T-helper 2 cell treated with Interferon-gamma antibody and Interleukin-4, amounts not matched to agents 100 ng/mL and 5 ng/mL, for 36 hours (primary cell): ENCODE data around the gene DSCAM. TPM values are rescaled to one million over a fixed set of nuclear protein-coding genes. Genes with fewer than 3 reads are reported as not detected.
"Not testable (repeated sequence)": the region's sequence is repeated elsewhere in the genome, so short reads cannot be mapped to it uniquely, and the experiment has no call there.

Experiments used
- intact Hi-C: fragments of 100-400 bp; cut with micrococcal nuclease; formaldehyde crosslinking; loops from one replicate; pipeline ENCODE4 v1.15.1; 2023
- total RNA-seq: library from RNA; stranded (reverse); gene quantifications from 2 replicates; pipeline ENCODE4 v1.2.3, GENCODE V29; 2022

Gene DSCAM
- total RNA-seq, 1 donor from 2014 or later, result not detected

- intact Hi-C loops, result no loop called here
Observed at GRCh38 chr21:40331804-40332203, 515.2 kb downstream of the DSCAM start.

GRCh38 chr21:40331172-40331571 lies 515.8 kb downstream of the DSCAM start:
- intact Hi-C loops, result no loop called here

- intact Hi-C loops, result no loop called here
Observed at GRCh38 chr21:40324389-40324788, 522.6 kb downstream of the DSCAM start.

GRCh38 chr21:40320718-40321117 lies 526.2 kb downstream of the DSCAM start:
- intact Hi-C loops, result not testable (repeated sequence)

GRCh38 chr21:40318371-40318770 lies 528.6 kb downstream of the DSCAM start:
- intact Hi-C loops, result no loop called here

GRCh38 chr21:40316104-40316503 lies 530.9 kb downstream of the DSCAM start:
- intact Hi-C loops, result no loop called here

- intact Hi-C loops, result no loop called here
Observed at GRCh38 chr21:40315626-40316025, 531.3 kb downstream of the DSCAM start.

- intact Hi-C loops, result no loop called here
Observed at GRCh38 chr21:40313260-40313659, 533.7 kb downstream of the DSCAM start.

- intact Hi-C loops, result no loop called here
Observed at GRCh38 chr21:40300300-40300699, 546.7 kb downstream of the DSCAM start.

- intact Hi-C loops, result no loop called here
Observed at GRCh38 chr21:40299451-40299850, 547.5 kb downstream of the DSCAM start.

GRCh38 chr21:40294345-40294744 lies 552.6 kb downstream of the DSCAM start:
- intact Hi-C loops, result no loop called here

GRCh38 chr21:40291560-40291959 lies 555.4 kb downstream of the DSCAM start:
- intact Hi-C loops, result no loop called here

GRCh38 chr21:40284409-40284808 lies 562.5 kb downstream of the DSCAM start:
- intact Hi-C loops, result no loop called here

GRCh38 chr21:40282912-40283886 lies 563.8 kb downstream of the DSCAM start:
- intact Hi-C loops, result no loop called here

- intact Hi-C loops, result no loop called here
Observed at GRCh38 chr21:40278345-40278744, 568.6 kb downstream of the DSCAM start.

- intact Hi-C loops, result no loop called here
Observed at GRCh38 chr21:40276001-40276400, 571.0 kb downstream of the DSCAM start.

- intact Hi-C loops, result no loop called here
Observed at GRCh38 chr21:40272037-40272436, 574.9 kb downstream of the DSCAM start.

- intact Hi-C loops, result no loop called here
Observed at GRCh38 chr21:40271164-40271563, 575.8 kb downstream of the DSCAM start.

- intact Hi-C loops, result no loop called here
Observed at GRCh38 chr21:40270047-40270446, 576.9 kb downstream of the DSCAM start.

GRCh38 chr21:40269239-40269638 lies 577.7 kb downstream of the DSCAM start:
- intact Hi-C loops, result no loop called here

GRCh38 chr21:40258456-40258855 lies 588.5 kb downstream of the DSCAM start:
- intact Hi-C loops, result not testable (repeated sequence)

- intact Hi-C loops, result no loop called here
Observed at GRCh38 chr21:40257342-40257741, 589.6 kb downstream of the DSCAM start.
